Measurements from ENCODE around the gene COL8A2.

- TF ChIP-seq CTCF (IDR thresholded peaks at IDR 0.05; ENCODE audit: low read length) (no peak), EZH2 (IDR thresholded peaks at IDR 0.05; ENCODE audit: borderline replicate concordance, low read length) (no peak)
These were observed 12.8 kb upstream of the COL8A2 start for GRCh38 chr1:36137776-36138175.

Data from OCI-LY1 (cell line).